Measurements from ENCODE around the gene ABCF2. TPM values are rescaled to one million over a fixed set of nuclear protein-coding genes. Genes with fewer than 3 reads are reported as not detected.
A peak's percentile ranks its signal among the peaks of the same experiment; 100 is the strongest.

ABCF2 gene
- total RNA-seq, 1 experiment from 2014 or later, result 99.0 TPM

DNA sequence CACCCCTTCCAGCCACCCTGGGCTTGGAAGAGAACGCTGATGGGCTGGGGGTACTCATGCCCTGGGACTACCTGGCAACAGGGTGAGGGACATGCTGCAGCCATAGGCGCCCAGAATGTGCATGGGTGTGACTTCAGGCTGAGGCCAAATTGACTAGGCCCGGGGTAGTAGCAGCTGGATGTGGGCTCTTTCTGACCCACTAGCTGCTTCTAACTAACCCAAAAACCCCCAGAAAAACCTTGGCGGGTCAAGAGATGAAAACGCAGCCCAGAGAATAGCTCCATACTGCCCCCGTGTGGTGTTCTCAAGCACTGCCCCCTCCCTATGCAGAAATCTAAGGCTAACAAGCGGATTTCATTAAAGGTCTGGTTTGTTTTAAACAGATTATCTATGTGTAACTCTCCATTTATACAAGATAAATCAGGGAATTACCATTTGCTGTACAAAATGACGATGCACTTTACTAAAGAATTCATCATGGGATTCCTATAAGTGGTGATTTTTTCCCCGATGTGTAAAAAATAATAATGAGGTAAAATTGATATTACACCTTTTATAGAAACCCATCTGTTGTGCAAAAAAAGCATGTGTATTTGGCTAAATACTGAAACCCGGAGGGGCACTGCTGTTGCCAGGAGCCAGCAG is 17.3 kb upstream of the ABCF2 start:
- in situ Hi-C loops (cut with HindIII; ENCODE audit: low sequenced_read_pairs), result no loop called here
- DNase-seq (ENCODE audit: low spot score), result peak; percentile 76

DNA sequence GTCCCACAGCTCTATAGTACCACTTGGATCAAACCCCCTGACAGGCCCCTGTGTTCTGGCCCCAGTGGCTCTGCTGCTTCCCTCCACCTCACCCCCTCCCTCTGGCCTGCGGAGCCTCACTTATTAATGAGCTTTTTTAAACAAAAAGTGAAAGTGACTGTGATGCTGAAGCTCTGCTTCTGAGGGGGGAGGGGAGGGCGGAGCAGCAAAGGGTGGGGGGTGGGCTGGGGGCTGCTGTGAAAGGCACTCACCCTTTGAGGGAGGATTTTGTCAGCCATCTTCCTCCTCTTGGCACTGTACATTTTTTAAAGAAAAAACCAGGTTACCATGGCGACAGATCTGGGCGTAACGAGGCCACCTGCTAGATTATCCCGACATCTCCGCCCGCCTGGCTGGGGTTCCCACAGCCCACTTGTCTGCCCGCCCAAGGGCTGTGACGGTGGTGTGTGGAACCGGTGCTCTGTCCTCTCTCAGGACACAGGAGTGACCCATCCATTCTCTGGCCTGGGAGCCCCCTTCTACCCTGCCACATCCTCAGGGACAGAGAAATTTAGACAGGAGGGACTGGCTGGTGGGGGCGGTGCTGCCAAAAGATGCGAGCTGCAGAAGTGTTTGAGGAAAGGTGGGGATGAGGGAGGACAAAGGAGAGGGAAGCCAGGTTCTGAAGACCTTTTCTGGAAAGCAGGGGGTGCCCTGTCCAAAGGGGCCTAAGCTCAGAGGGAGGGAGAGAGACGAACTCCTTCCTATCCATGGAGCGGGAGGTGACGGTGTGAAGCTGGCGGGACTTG is 16.6 kb upstream of the ABCF2 start:
- in situ Hi-C loops (cut with HindIII; ENCODE audit: low sequenced_read_pairs), result no loop called here

DNA sequence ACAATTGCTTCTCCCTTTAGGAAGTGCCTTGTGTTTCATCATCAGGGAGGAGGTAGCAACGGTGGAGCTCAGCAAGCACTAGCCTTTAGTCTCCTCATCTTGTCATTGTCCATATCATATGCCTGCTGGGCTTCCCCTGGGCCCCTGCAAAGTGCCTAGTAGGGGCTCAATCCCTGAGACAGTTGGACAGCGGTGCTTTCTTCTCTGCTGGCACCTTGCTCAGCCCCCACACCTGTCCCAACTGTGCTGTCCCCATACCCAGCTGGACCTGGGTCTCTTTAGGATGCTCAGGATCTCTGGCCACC is 16.0 kb upstream of the ABCF2 start:
- DNase-seq (ENCODE audit: low spot score), result no peak
- in situ Hi-C loops (cut with HindIII; ENCODE audit: low sequenced_read_pairs), result no loop called here

More for the DNA sequence above, 16.6 kb upstream of the ABCF2 start:
- DNase-seq (ENCODE audit: low spot score), result no peak

DNA sequence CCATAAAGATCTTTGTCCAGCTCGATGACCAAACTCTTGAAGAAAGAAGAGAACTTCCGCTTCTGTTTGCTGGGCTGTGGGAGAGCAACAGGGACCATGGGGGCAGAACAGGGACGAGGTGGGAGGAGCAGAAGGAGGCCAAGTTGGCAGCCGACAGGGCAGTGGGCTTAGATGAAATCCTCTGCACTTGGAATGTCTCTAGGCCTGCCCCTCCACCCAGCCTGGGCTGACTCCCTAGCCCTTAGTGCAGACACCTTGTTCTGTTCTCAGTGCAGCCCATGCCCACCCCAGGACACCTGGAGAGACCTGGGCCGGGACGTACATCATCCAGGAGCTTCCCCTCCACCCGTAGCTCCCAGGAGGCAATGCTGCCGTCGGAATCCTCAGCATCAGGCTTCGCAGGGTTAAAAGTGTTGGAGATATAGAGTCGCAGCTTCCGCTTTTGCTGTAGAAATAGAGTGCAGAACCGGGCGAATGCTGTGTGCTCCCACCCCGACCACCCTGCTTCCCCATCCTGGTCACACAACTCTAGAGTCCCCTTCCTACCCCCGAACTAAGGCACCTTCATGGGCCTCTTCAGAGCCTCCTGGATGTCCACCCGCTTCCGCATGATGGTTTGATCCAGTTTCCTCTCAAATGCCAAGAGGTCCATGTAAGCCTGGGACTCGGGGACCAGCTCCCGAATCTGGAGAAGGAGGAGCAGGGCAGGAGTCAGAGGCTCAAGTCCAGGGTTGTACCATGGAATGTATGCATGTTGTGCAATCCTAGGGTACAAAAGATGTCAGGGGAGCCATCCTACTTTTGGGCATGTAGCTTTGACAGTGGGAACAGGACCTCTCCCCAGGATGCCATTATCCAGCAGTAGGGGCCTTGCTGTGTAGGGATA is 15.4 kb upstream of the ABCF2 start:
- no peak for DNase-seq (ENCODE audit: low spot score)
- in situ Hi-C loops (cut with HindIII; ENCODE audit: low sequenced_read_pairs), result no loop called here

DNA sequence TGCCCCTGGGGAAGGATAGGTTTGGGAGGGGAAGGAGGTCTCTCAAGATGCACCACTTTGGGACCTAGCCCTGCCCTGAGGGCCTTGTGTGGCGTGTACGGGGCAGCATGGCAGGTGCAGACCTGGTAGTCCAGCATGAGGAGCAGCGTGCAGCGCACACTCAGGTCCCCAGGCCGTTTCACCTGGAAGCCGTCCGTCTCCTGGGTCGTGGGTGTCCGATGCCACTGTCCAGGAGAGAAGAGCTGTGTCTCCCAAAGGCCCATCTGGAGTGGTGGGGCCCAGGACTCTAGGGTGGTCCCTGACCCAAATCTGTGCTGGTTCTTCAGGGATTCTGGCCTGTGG is 14.7 kb upstream of the ABCF2 start:
- DNase-seq (ENCODE audit: low spot score), result no peak
- in situ Hi-C loops (cut with HindIII; ENCODE audit: low sequenced_read_pairs), result no loop called here

GRCh38 chr7:151240942-151241754 is 14.1 kb upstream of the ABCF2 start:
- in situ Hi-C loops (cut with HindIII; ENCODE audit: low sequenced_read_pairs), result no loop called here
- DNase-seq (ENCODE audit: low spot score), result no peak

- DNase-seq (ENCODE audit: low spot score), result no peak
- in situ Hi-C loops (cut with HindIII; ENCODE audit: low sequenced_read_pairs), result no loop called here
Observed at GRCh38 chr7:151240536-151240935, 13.5 kb upstream of the ABCF2 start.

DNA sequence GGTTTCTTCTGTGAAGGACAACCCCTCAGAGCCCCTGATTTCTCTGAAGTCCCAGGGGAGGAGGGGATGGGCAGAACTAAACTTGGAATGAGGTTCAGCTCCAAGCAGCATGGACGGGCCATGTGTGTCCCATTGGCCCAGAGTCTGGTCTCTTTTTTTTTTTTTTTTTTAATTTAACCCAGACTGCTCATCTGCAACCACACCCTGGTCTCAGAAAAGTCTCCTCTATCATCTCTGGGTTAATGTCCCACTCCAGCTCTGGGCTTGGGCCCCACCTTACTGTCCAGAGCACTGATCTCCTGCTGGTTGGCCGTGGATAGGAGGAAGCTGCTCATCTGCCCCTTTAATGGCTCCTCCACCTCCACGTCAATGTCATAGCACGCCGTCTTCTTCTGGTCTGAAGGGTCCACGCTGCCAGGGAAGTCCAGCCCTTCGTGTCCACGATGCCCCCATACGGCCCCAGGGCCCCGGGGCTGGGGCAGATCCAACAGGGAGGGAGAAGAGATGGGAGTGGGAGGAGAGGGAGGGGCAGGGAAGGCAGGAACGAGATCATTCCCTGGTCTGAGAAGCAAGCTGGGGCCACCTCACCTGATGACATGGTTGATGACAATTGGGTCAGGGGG is 12.9 kb upstream of the ABCF2 start:
- DNase-seq (ENCODE audit: low spot score), result no peak
- in situ Hi-C loops (cut with HindIII; ENCODE audit: low sequenced_read_pairs), result loop anchor here (5.0 kb wide), 1 partner anchor 77 kb away; no protein-coding TSS in a partner anchor

- no peak for DNase-seq (ENCODE audit: low spot score)
- in situ Hi-C loops (cut with HindIII; ENCODE audit: low sequenced_read_pairs), result loop anchor here (5.0 kb wide), 1 partner anchor 78 kb away; no protein-coding TSS in a partner anchor
Observed at GRCh38 chr7:151238924-151239836, 12.2 kb upstream of the ABCF2 start.

GRCh38 chr7:151238190-151238810 is 11.3 kb upstream of the ABCF2 start:
- no peak for DNase-seq (ENCODE audit: low spot score)
- in situ Hi-C loops (cut with HindIII; ENCODE audit: low sequenced_read_pairs), result loop anchor here (5.0 kb wide), 1 partner anchor 79 kb away; no protein-coding TSS in a partner anchor

GRCh38 chr7:151237244-151238189 is 10.5 kb upstream of the ABCF2 start:
- in situ Hi-C loops (cut with HindIII; ENCODE audit: low sequenced_read_pairs), result loop anchor here (5.0 kb wide), 1 partner anchor 80 kb away; no protein-coding TSS in a partner anchor
- no peak for DNase-seq (ENCODE audit: low spot score)

DNA sequence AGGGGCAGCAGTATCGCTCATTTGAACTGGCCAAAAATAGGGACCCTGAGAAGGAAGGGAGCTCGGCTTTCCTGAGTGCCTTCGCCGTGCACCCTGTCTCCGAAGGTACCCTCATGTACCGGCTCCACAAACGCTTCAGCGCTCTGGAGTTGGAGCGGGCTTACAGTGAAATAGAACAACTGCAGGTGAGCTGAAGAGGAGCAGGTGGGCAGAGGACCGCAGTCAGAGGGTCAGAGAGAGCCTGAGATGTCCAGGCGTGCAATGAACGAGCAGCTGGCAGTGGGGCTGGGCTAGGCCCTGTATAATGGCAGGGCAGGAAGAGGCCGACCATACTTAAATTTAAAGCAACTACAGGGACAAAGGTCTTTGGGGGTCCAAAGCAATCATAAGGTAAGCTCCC is 9.4 kb upstream of the ABCF2 start:
- in situ Hi-C loops (cut with HindIII; ENCODE audit: low sequenced_read_pairs), result loop anchor here (5.0 kb wide), 1 partner anchor 81 kb away; no protein-coding TSS in a partner anchor
- DNase-seq (ENCODE audit: low spot score), result no peak

DNA sequence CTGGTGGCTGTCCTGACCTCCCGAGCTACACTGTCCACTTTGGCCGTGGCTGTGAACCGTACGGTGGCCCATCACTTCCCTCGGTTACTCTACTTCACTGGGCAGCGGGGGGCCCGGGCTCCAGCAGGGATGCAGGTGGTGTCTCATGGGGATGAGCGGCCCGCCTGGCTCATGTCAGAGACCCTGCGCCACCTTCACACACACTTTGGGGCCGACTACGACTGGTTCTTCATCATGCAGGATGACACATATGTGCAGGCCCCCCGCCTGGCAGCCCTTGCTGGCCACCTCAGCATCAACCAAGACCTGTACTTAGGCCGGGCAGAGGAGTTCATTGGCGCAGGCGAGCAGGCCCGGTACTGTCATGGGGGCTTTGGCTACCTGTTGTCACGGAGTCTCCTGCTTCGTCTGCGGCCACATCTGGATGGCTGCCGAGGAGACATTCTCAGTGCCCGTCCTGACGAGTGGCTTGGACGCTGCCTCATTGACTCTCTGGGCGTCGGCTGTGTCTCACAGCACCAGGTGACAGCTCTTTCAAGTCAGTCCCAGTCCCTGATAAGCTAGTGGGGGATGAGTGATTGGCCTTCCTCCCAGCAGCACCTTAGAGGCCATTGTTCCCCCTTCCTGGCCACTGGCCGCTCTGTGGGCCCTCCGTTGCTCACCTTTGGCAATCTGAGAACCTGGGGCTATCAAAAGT is 8.2 kb upstream of the ABCF2 start:
- in situ Hi-C loops (cut with HindIII; ENCODE audit: low sequenced_read_pairs), result loop anchor here (5.0 kb wide), 1 partner anchor 82 kb away; no protein-coding TSS in a partner anchor
- no peak for DNase-seq (ENCODE audit: low spot score)

- in situ Hi-C loops (cut with HindIII; ENCODE audit: low sequenced_read_pairs), result no loop called here
- no peak for DNase-seq (ENCODE audit: low spot score)
Observed at GRCh38 chr7:151233804-151234203, 6.8 kb upstream of the ABCF2 start.

DNA sequence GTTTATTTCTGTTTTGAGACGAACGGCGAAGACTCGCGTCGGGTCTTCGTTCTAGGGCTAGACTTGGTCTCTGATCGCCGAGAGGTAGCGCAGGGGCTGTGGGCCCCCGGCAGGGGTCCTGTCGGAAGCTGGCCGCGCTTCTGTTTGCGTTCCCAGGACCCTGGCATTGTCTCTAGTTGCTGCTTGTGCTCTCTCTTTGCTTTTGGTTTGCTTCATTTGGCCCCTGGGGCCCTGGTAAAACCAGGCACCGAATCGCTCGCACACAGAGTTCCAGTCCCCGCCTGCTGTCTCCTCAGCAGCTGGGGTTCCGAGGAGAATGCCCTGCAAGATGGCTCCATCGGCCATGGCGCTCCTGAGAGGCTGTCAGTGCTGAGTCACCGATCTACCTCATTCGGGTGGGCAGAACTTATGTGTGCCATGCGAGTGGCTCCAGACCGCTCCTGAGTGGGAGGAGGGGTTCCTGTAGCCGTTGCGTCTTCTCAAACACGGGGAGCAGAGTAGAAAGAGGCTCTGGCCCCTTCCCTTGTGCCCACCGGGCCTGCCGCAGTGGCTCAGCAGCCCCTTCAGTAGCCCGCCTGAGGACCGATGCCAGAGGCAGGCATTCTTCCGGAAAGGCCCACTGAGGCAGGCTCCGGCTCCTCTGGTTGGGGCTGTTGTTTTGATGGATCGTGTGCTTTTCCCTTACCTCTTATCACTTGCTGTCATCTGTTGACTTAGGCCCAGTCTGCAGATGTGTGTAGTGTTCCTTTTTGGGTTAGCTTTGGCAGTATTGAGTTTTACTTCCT is 6.1 kb upstream of the ABCF2 start:
- in situ Hi-C loops (cut with HindIII; ENCODE audit: low sequenced_read_pairs), result no loop called here
- DNase-seq (ENCODE audit: low spot score), result no peak

Measured in G401 (cell line).